ENCODE data around the gene PLCB4. TPM values are rescaled to one million over a fixed set of nuclear protein-coding genes. Genes with fewer than 3 reads are reported as not detected.
A peak's percentile ranks its signal among the peaks of the same experiment; 100 is the strongest.

Gene PLCB4
- total RNA-seq, 2 experiments from 2014 or later: not detected

- intact Hi-C loops (cut with micrococcal nuclease; ENCODE audit: unreplicated experiment): no loop called here
- Histone ChIP-seq H3K9me2 (ENCODE audit: insufficient read depth, low read length) (no peaks in the 10 kb centered on the region), H3K36me3 (ENCODE audit: insufficient read depth, low read length) (no peaks in the 10 kb centered on the region), H3K79me2 (ENCODE audit: insufficient read depth, low read depth, low read length) (no peaks in the 10 kb centered on the region), H3K9me3 (ENCODE audit: low read length) (no peaks in the 10 kb centered on the region), H4K20me1 (ENCODE audit: insufficient read depth, low read length) (no peaks in the 10 kb centered on the region), H3K4me3 (ENCODE audit: low read depth, low read length, poor library complexity, severe bottlenecking) (no peak overlapping the region), H3K4me2 (ENCODE audit: low read length) (no peak overlapping the region), H3K27ac (ENCODE audit: low read depth, low read length, poor library complexity, severe bottlenecking) (no peak overlapping the region), H3K4me1 (ENCODE audit: insufficient read depth, low read length, poor library complexity, severe bottlenecking) (no peaks in the 10 kb centered on the region), H2AFZ (ENCODE audit: low read length) (no peak overlapping the region)
- no peak for TF ChIP-seq CTCF (conservative IDR thresholded peaks at IDR 0.05; ENCODE audit: low read length)
- TF ChIP-seq EZH2phosphoT487 (IDR thresholded peaks at IDR 0.05; ENCODE audit: borderline replicate concordance, low read depth, low read length): no peak
- no TSS peak for BruUV-seq (replicated peaks)
- CTCF ChIA-PET (ENCODE audit: unreplicated experiment): no interaction called here
- DNase-seq (ENCODE audit: low spot score): no peak
- POLR2A ChIA-PET: interaction anchor here (0.7 kb wide), 1 partner anchor 320 kb away, joined by 3 read pairs; no protein-coding TSS in a partner anchor
Measured at GRCh38 chr20:9390441-9390840, 321.6 kb downstream of the PLCB4 start.

GRCh38 chr20:9392892-9393857 is 324.3 kb downstream of the PLCB4 start:
- H4K20me1 ChIP-seq (ENCODE audit: insufficient read depth, low read length): no peaks in the 10 kb centered on the region
- no peak overlapping the region for H3K4me3 ChIP-seq (ENCODE audit: low read depth, low read length, poor library complexity, severe bottlenecking)
- intact Hi-C loops (cut with micrococcal nuclease; ENCODE audit: unreplicated experiment): no loop called here
- ChIA-PET POLR2A (no interaction called here), CTCF (ENCODE audit: unreplicated experiment) (no interaction called here)
- H3K4me1 ChIP-seq (ENCODE audit: insufficient read depth, low read length, poor library complexity, severe bottlenecking): peaks cover 7% of the 10 kb centered on the region
- no TSS peak for BruUV-seq (replicated peaks)
- no peaks in the 10 kb centered on the region for H3K79me2 ChIP-seq (ENCODE audit: insufficient read depth, low read depth, low read length)
- no peaks in the 10 kb centered on the region for H3K9me3 ChIP-seq (ENCODE audit: low read length)
- TF ChIP-seq EZH2phosphoT487 (IDR thresholded peaks at IDR 0.05; ENCODE audit: borderline replicate concordance, low read depth, low read length): no peak
- peak; percentile 67 for TF ChIP-seq CTCF (conservative IDR thresholded peaks at IDR 0.05; ENCODE audit: low read length)
- no peaks in the 10 kb centered on the region for H3K9me2 ChIP-seq (ENCODE audit: insufficient read depth, low read length)
- no peak overlapping the region for H2AFZ ChIP-seq (ENCODE audit: low read length)
- H3K36me3 ChIP-seq (ENCODE audit: insufficient read depth, low read length): no peaks in the 10 kb centered on the region
- DNase-seq (ENCODE audit: low spot score): peak; percentile 19
- H3K4me2 ChIP-seq (ENCODE audit: low read length): no peak overlapping the region
- no peak overlapping the region for H3K27ac ChIP-seq (ENCODE audit: low read depth, low read length, poor library complexity, severe bottlenecking)

GRCh38 chr20:9395971-9396370 is 327.1 kb downstream of the PLCB4 start:
- no peak overlapping the region for H3K4me2 ChIP-seq (ENCODE audit: low read length)
- no peak overlapping the region for H2AFZ ChIP-seq (ENCODE audit: low read length)
- H3K79me2 ChIP-seq (ENCODE audit: insufficient read depth, low read depth, low read length): no peaks in the 10 kb centered on the region
- no peak overlapping the region for H3K27ac ChIP-seq (ENCODE audit: low read depth, low read length, poor library complexity, severe bottlenecking)
- no peaks in the 10 kb centered on the region for H3K9me2 ChIP-seq (ENCODE audit: insufficient read depth, low read length)
- CTCF ChIA-PET (ENCODE audit: unreplicated experiment): no interaction called here
- no peaks in the 10 kb centered on the region for H4K20me1 ChIP-seq (ENCODE audit: insufficient read depth, low read length)
- H3K4me1 ChIP-seq (ENCODE audit: insufficient read depth, low read length, poor library complexity, severe bottlenecking): peaks cover 8% of the 10 kb centered on the region
- H3K36me3 ChIP-seq (ENCODE audit: insufficient read depth, low read length): no peaks in the 10 kb centered on the region
- no peak for DNase-seq (ENCODE audit: low spot score)
- H3K9me3 ChIP-seq (ENCODE audit: low read length): no peaks in the 10 kb centered on the region
- TF ChIP-seq EZH2phosphoT487 (IDR thresholded peaks at IDR 0.05; ENCODE audit: borderline replicate concordance, low read depth, low read length) (no peak), CTCF (conservative IDR thresholded peaks at IDR 0.05; ENCODE audit: low read length) (no peak)
- POLR2A ChIA-PET: interaction anchor here (0.6 kb wide), 2 partner anchors 447 to 1031 kb away, joined by 3 to 8 read pairs; no protein-coding TSS in a partner anchor
- intact Hi-C loops (cut with micrococcal nuclease; ENCODE audit: unreplicated experiment): no loop called here
- BruUV-seq (replicated peaks): no TSS peak
- H3K4me3 ChIP-seq (ENCODE audit: low read depth, low read length, poor library complexity, severe bottlenecking): no peak overlapping the region

Measured in OCI-LY7 (cell line).